OCI-LY1 (cell line): Measurements from ENCODE around the gene ADK.

Experiments used
- H2AFZ ChIP-seq: fragments of 200-600 bp; sonication (generic), shearing (Covaris generic); 2 replicates; pipeline ENCODE4 v1.6.0; 2014; ENCODE audit warnings: antibody characterized with exemption, mild to moderate bottlenecking, low read length
- H3F3A ChIP-seq: fragments of 200-600 bp; sonication (generic), shearing (Covaris generic); 2 replicates; pipeline ENCODE4 v1.6.0; 2014; ENCODE audit warnings: mild to moderate bottlenecking, antibody characterized with exemption, low read length, moderate library complexity; ENCODE audit not compliant: insufficient read depth
- H3K27ac ChIP-seq: fragments of 200-600 bp; sonication (generic); 2 replicates; pipeline ENCODE4 v1.5.1; 2014; ENCODE audit warnings: low read length, mixed run types, mild to moderate bottlenecking, low read depth; ENCODE audit not compliant: poor library complexity, severe bottlenecking
- H3K27me3 ChIP-seq: fragments of 200-600 bp; sonication (generic); 2 replicates; pipeline ENCODE4 v1.6.0; 2014; ENCODE audit warnings: antibody characterized with exemption, mild to moderate bottlenecking, low read length, moderate library complexity; ENCODE audit not compliant: insufficient read depth
- H3K36me3 ChIP-seq: fragments of 200-600 bp; sonication (generic); 2 replicates; pipeline ENCODE4 v1.6.1; 2014; ENCODE audit warnings: mild to moderate bottlenecking, antibody characterized with exemption, low read length, moderate library complexity, mixed read lengths; ENCODE audit not compliant: insufficient read depth
- H3K4me1 ChIP-seq: fragments of 200-600 bp; sonication (generic); 2 replicates; pipeline ENCODE4 v1.5.1; 2014; ENCODE audit warnings: mild to moderate bottlenecking, low read length, moderate library complexity; ENCODE audit not compliant: insufficient read depth, severe bottlenecking
- H3K4me2 ChIP-seq: fragments of 200-600 bp; sonication (generic), shearing (Covaris generic); 2 replicates; pipeline ENCODE4 v1.6.1; 2014; ENCODE audit warnings: low read length
- H3K4me3 ChIP-seq: fragments of 200-600 bp; sonication (generic); 2 replicates; pipeline ENCODE4 v1.5.1; 2014; ENCODE audit warnings: low read length, low read depth, mild to moderate bottlenecking, mixed read lengths; ENCODE audit not compliant: poor library complexity, severe bottlenecking
- H3K79me2 ChIP-seq: fragments of 200-600 bp; shearing (Covaris generic); 2 replicates; pipeline ENCODE4 v1.6.1; 2016; ENCODE audit warnings: mixed run types, low read length, mixed read lengths; ENCODE audit not compliant: insufficient read depth
- H3K9ac ChIP-seq: fragments of 200-600 bp; sonication (generic), shearing (Covaris generic); 2 replicates; pipeline ENCODE4 v1.6.1; 2014; ENCODE audit warnings: mild to moderate bottlenecking, low read length, mixed read lengths
- H3K9me2 ChIP-seq: fragments of 200-600 bp; sonication (generic), shearing (Covaris generic); 2 replicates; pipeline ENCODE4 v1.6.1; 2014; ENCODE audit warnings: low read depth, mild to moderate bottlenecking, low read length, mixed read lengths
- H3K9me3 ChIP-seq: fragments of 200-600 bp; shearing (Covaris generic); 2 replicates; pipeline ENCODE4 v1.6.1; 2014; ENCODE audit warnings: low read length, mixed read lengths
- H4K20me1 ChIP-seq: fragments of 200-600 bp; sonication (generic), shearing (Covaris generic); 2 replicates; pipeline ENCODE4 v1.6.0; 2016; ENCODE audit warnings: mild to moderate bottlenecking, low read length; ENCODE audit not compliant: insufficient read depth
- CTCF ChIP-seq: fragments of 200-600 bp; sonication (generic), shearing (Covaris generic); IDR thresholded peaks from 2 replicates; pipeline ENCODE4 v1.5.1; 2017; ENCODE audit warnings: mild to moderate bottlenecking, antibody characterized with exemption, low read length, moderate library complexity, mixed read lengths
- EZH2 ChIP-seq: fragments of 200-600 bp; sonication (generic), shearing (Covaris generic); IDR thresholded peaks from 2 replicates; pipeline ENCODE4 v1.8.0; 2017; ENCODE audit warnings: borderline replicate concordance, mixed run types, mild to moderate bottlenecking, antibody characterized with exemption, low read length, moderate library complexity, mixed read lengths

Gene ADK

GRCh38 chr10:74431816-74432215 lies 280.8 kb downstream of the ADK start:
- H3K36me3 ChIP-seq, result peaks cover 5% of the 10 kb centered on the region; the same call in 1 of the 2 replicates
- no peak overlapping the region for H3K4me2 ChIP-seq
- H3K9ac ChIP-seq, result no peak overlapping the region
- H3K27ac ChIP-seq, result no peak overlapping the region
- no peaks in the 10 kb centered on the region for H3K27me3 ChIP-seq
- H3K9me3 ChIP-seq, result no peaks in the 10 kb centered on the region
- TF ChIP-seq CTCF, result no peak
- TF ChIP-seq EZH2, result no peak
- no peaks in the 10 kb centered on the region for H4K20me1 ChIP-seq
- no peak overlapping the region for H3K4me3 ChIP-seq
- no peak overlapping the region for H2AFZ ChIP-seq
- H3F3A ChIP-seq, result no peaks in the 10 kb centered on the region
- H3K9me2 ChIP-seq, result no peaks in the 10 kb centered on the region
- no peaks in the 10 kb centered on the region for H3K79me2 ChIP-seq
- no peaks in the 10 kb centered on the region for H3K4me1 ChIP-seq

DNA sequence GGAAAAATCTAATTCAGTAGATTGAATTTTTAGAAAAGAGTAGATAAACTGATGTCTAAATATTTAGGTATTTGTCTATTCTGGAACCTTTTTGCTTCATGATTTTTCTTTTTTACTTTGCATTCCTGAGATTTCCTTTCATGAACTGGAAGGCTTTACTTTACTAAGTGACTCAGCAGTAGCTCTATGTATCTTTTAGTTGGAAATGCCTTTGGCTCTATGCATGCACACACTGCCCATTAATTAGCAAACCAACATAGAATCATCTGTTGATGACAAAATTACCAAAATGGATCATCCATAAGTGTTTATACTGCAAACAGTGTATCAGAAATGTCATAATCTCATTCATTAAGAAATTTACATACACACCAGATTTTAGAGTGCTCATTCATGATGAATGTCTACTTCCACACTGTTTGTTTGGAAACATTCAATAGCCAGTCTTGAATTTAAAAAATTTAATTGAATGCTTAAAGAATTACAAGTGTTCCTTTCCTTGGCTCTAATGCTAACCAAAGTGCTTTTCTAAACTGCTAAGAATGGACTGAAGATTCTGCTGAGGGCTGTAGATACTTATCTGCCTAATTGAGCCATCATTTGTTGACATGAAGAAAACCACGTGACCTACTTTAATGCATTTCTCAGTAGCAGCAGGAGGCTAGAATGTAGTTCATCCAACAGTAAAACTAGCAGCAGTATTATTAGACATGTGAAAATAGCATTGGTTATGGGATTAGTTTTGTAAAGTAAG lies 282.0 kb downstream of the ADK start:
- TF ChIP-seq CTCF, result no peak
- H3K9me2 ChIP-seq, result no peaks in the 10 kb centered on the region
- no peak overlapping the region for H3K27ac ChIP-seq
- H4K20me1 ChIP-seq, result no peaks in the 10 kb centered on the region
- H3K4me3 ChIP-seq, result no peak overlapping the region
- H3K4me2 ChIP-seq, result no peak overlapping the region
- H3F3A ChIP-seq, result no peaks in the 10 kb centered on the region
- peaks cover 5% of the 10 kb centered on the region; the same call in 1 of the 2 replicates for H3K36me3 ChIP-seq
- H3K9me3 ChIP-seq, result no peaks in the 10 kb centered on the region
- no peaks in the 10 kb centered on the region for H3K4me1 ChIP-seq
- H3K27me3 ChIP-seq, result no peaks in the 10 kb centered on the region
- H3K9ac ChIP-seq, result no peak overlapping the region
- no peaks in the 10 kb centered on the region for H3K79me2 ChIP-seq
- H2AFZ ChIP-seq, result no peak overlapping the region

DNA sequence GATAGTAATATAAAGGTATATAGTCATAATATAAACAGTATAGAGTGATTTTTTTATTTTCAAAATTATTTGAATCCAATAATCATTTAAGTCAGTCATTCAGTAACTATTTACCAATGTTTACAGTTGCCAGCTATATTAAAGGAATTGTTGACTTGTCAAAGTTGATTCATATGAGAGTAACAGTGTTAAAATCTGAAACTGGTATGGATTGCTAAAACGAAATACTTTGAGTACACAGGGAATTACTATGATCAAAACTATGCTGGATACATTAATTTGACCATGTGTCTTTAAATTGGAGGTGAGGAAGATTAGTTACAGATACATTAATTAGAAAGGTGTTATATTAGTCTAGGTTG lies 282.6 kb downstream of the ADK start:
- TF ChIP-seq EZH2 (no peak), CTCF (no peak)
- no peak overlapping the region for H2AFZ ChIP-seq
- no peak overlapping the region for H3K4me3 ChIP-seq
- H3K9me3 ChIP-seq, result no peaks in the 10 kb centered on the region
- H4K20me1 ChIP-seq, result no peaks in the 10 kb centered on the region
- H3K27me3 ChIP-seq, result no peaks in the 10 kb centered on the region
- H3K36me3 ChIP-seq, result peaks cover 5% of the 10 kb centered on the region; the same call in 1 of the 2 replicates
- H3K9ac ChIP-seq, result no peak overlapping the region
- no peaks in the 10 kb centered on the region for H3K4me1 ChIP-seq
- no peaks in the 10 kb centered on the region for H3K9me2 ChIP-seq
- H3K4me2 ChIP-seq, result no peak overlapping the region
- no peaks in the 10 kb centered on the region for H3F3A ChIP-seq
- H3K79me2 ChIP-seq, result no peaks in the 10 kb centered on the region
- no peak overlapping the region for H3K27ac ChIP-seq
